NT2/D1 (cell line): Measurements from ENCODE around the gene PPP2R3B.

ENCODE experiments used
- SUZ12 ChIP-seq: IDR thresholded peaks from 2 replicates; pipeline ENCODE4 v1.6.1; 2011; ENCODE audit not compliant: insufficient read length, insufficient read depth; ENCODE audit errors: extremely low read depth
- YY1 ChIP-seq: IDR thresholded peaks from 2 replicates; pipeline ENCODE4 v1.6.1; 2011; ENCODE audit not compliant: insufficient read length, insufficient read depth
- ZNF274 ChIP-seq: IDR thresholded peaks from 2 replicates; pipeline ENCODE4 v1.6.1; 2011; ENCODE audit warnings: mild to moderate bottlenecking, low read depth, low read length

- TF ChIP-seq ZNF274, result no peak
- no peak for TF ChIP-seq SUZ12
- TF ChIP-seq YY1, result no peak
Observed at GRCh38 chrX:318068-318738, 68.5 kb downstream of the PPP2R3B start.
